Heart right ventricle (tissue), 16 donors: Measurements from ENCODE around the gene PRKN. TPM values are rescaled to one million over a fixed set of nuclear protein-coding genes. Genes with fewer than 3 reads are reported as not detected.
A peak's percentile ranks its signal among the peaks of the same experiment; 100 is the strongest.

Source experiments
- ATAC-seq, 8 donors: fragments of 200-7000 bp; cut with Tn5 transposase; one replicate each; pipeline ENCODE4 v1.9.1; 2020; ENCODE audit warnings: mild to moderate bottlenecking in 8 of 8, moderate library complexity in 8 of 8, moderate number of reproducible peaks in 1 of 8
- DNase-seq, 2 donors: peaks; one replicate each; pipeline ENCODE4 v3.0.0-alpha.2; 2020
- H3K27ac ChIP-seq, 10 donors: fragments of 200-600 bp; sonication (generic) in 2 of 10; one replicate each; pipeline versions ENCODE4 v1.5.0 to v1.8.0; 2020 to 2022; ENCODE audit warnings: mild to moderate bottlenecking in 3 of 10
- H3K27me3 ChIP-seq, 7 donors: fragments of 200-600 bp; one replicate each; pipeline ENCODE4 v1.8.0; 2021 to 2022; ENCODE audit warnings: mild to moderate bottlenecking in 2 of 7
- H3K36me3 ChIP-seq, 9 donors: fragments of 200-600 bp; sonication (generic) in 1 of 9; one replicate each; pipeline versions ENCODE4 v1.5.0 to v1.8.0; 2020 to 2022; ENCODE audit warnings: mild to moderate bottlenecking in 2 of 9
- H3K4me1 ChIP-seq, 9 donors: fragments of 200-600 bp; sonication (generic) in 1 of 9; one replicate each; pipeline versions ENCODE4 v1.5.0 to v1.8.0; 2020 to 2022; ENCODE audit warnings: mild to moderate bottlenecking in 4 of 9
- H3K4me3 ChIP-seq, 10 donors: fragments of 200-600 bp; sonication (generic) in 2 of 10; one replicate each; pipeline versions ENCODE4 v1.5.0 to v1.8.0; 2020 to 2022; ENCODE audit warnings: mild to moderate bottlenecking in 7 of 10, moderate library complexity in 2 of 10
- H3K9me3 ChIP-seq, 11 donors: fragments of 200-600 bp in 10 of 11; sonication (generic) in 2 of 11; one replicate each; pipeline versions ENCODE4 v1.5.0 to v1.8.0; 2013 to 2022; ENCODE audit warnings: mild to moderate bottlenecking in 2 of 11, control low read depth in 1 of 11, moderate library complexity in 1 of 11
- WGBS, 2 donors: extraction: QIAGEN DNeasy Blood & Tissue Kit; methylation state at CpG; one replicate each; pipeline ENCODE4 v1.1.7; 2013; ENCODE audit warnings: inconsistent platforms in 1 of 2; 5-methylcytosine and 5-hydroxymethylcytosine counted together
- intact Hi-C, 10 donors: fragments of 100-400 bp; cut with DNase I; formaldehyde crosslinking; loops; one replicate each; pipeline versions ENCODE4 v1.11.1 to v1.14.2; 2022
- polyA plus RNA-seq, 2 donors: library from polyadenylated mRNA; stranded (reverse); fragments of 200-250 nt; gene quantifications; one replicate each; pipeline ENCODE4 v1.2.3, GENCODE V29; 2013
- total RNA-seq, 10 donors: library from RNA; stranded (reverse); fragmentation: NEBNext Ultra II Directional in 3 of 10; extraction: Animal tissue kit (Norgen Biotek cat#: 25700) in 3 of 10; gene quantifications; one replicate each; pipeline versions ENCODE4 v1.2.1 to v1.2.4, GENCODE V29; 2021 to 2023
- TF ChIP-seq, protein P1 (sequence below), 9 donors: fragments of 200-600 bp; sonication (generic) in 2 of 9; IDR thresholded peaks; one replicate each; pipeline versions ENCODE4 v1.5.0 to v1.8.0; 2021 to 2022; ENCODE audit warnings: antibody characterized with exemption in 9 of 9, mild to moderate bottlenecking in 5 of 9, moderate library complexity in 1 of 9
- donor health status: Arrhythmogenic right ventricular cardiomyopathy.
- donor health status: ischemic (EF 13 %, LVEDD 7.1; RV severe dilation, severe dysfunction).
- donor health status: healthy with polysubstance abuse.
- donor health status: DM: no; HTN: yes; CAD: no.
- donor health status: DM: no; HTN: no; CAD: no.
- donor health status: ischemic (EF 25% LVEDD 6.9; RV normal size, moderate dysfunction).
- donor health status: ischemic (EF 25% LVEDD 5.7; RV mildly dilated, moderate dysfunction).
- donor health status: healthy.
- donor health status: DM: yes; HTN: yes; CAD: no.
- donor health status: Ischemic cardiomyopathy.
- donor health status: ischemic (EF 35%, LVEDD 5.7; RV mildly dilated, moderate dysfunction).
- donor health status: nonischemic (EF 11% LVEDD 7.7; RV severe dilation, severe dysfunction).
- donor health status: DM: yes; HTN: yes; CAD: no.
- donor health status: PGD.
- donor health status: ischemic (EF 29% LVEDD 5.4; RV normal size, mild dysfunction).
- donor health status: nonischemic (EF 23%, LVEDD 6.1; RV moderate dilation, normal function).

Gene PRKN
- total and polyA plus RNA-seq, 12 donors, result 2.3 to 27.7 (median 26.3) TPM

DNA sequence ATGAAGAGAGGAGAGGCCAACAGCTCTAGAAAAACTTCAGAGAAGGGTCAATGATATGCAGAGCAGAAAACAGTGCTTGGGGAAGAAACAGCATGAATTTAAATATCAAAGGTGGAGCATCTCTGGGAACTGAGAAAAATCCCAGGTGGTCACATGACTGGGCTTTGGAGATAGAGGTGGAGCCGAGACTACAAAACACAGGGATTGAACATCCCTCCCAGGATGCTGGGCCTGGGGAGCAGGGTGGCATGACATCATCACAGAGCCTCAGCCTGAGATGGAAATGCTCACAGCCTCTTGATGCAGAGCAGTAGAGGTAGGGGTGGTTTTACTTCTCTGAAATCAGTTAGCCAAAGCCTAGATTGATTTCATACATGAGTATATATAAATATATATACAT lies 529.5 kb downstream of the PRKN start:
- ATAC-seq (no peak), DNase-seq (no peak)
- intact Hi-C loops, result no loop called here
- H3K9me3 ChIP-seq, result no peaks in the 10 kb centered on the region
- H3K4me3 ChIP-seq, result no peak overlapping the region
- 86 to 96% methylated on average over 1 of the region's 1 CpG for WGBS, 2 donors
- no peaks in the 10 kb centered on the region for H3K27me3 ChIP-seq
- no peak overlapping the region for H3K27ac ChIP-seq
- no peaks in the 10 kb centered on the region for H3K36me3 ChIP-seq
- H3K4me1 ChIP-seq, result peaks cover 0 to 31% (median 15%) of the 10 kb centered on the region in 9 donors
- TF ChIP-seq, protein P1, sequence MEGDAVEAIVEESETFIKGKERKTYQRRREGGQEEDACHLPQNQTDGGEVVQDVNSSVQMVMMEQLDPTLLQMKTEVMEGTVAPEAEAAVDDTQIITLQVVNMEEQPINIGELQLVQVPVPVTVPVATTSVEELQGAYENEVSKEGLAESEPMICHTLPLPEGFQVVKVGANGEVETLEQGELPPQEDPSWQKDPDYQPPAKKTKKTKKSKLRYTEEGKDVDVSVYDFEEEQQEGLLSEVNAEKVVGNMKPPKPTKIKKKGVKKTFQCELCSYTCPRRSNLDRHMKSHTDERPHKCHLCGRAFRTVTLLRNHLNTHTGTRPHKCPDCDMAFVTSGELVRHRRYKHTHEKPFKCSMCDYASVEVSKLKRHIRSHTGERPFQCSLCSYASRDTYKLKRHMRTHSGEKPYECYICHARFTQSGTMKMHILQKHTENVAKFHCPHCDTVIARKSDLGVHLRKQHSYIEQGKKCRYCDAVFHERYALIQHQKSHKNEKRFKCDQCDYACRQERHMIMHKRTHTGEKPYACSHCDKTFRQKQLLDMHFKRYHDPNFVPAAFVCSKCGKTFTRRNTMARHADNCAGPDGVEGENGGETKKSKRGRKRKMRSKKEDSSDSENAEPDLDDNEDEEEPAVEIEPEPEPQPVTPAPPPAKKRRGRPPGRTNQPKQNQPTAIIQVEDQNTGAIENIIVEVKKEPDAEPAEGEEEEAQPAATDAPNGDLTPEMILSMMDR (IDR thresholded peaks at IDR 0.05), result no peak

DNA sequence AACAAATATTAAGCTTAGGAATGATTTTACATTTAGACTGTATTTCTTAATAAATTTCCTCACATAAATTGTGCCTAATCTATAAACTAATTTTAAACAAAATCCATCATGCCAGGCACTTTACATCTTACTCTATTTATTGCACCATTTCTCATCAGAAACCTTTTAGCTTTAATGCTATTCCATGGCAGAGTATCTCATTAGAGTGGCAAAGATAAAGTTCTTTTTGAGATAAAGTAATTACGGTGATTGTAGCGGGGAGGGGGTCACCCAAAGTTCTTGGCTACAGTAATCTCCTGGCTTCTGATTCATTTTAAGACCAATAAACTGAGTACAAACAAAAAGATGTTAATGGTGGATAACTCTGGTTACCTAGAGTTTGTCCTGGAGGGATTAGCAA lies 532.1 kb downstream of the PRKN start:
- no peak overlapping the region for H3K4me3 ChIP-seq
- ATAC-seq (no peak), DNase-seq (no peak)
- no peaks in the 10 kb centered on the region for H3K27me3 ChIP-seq
- TF ChIP-seq, protein P1 (IDR thresholded peaks at IDR 0.05), result no peak
- intact Hi-C loops, result no loop called here
- no peaks in the 10 kb centered on the region for H3K9me3 ChIP-seq
- WGBS, 2 donors, result 38 to 60% methylated on average over 2 of the region's 2 CpGs
- no peaks in the 10 kb centered on the region for H3K36me3 ChIP-seq
- peaks cover 0 to 14% (median 0%) of the 10 kb centered on the region in 9 donors for H3K4me1 ChIP-seq
- H3K27ac ChIP-seq, result no peak overlapping the region

DNA sequence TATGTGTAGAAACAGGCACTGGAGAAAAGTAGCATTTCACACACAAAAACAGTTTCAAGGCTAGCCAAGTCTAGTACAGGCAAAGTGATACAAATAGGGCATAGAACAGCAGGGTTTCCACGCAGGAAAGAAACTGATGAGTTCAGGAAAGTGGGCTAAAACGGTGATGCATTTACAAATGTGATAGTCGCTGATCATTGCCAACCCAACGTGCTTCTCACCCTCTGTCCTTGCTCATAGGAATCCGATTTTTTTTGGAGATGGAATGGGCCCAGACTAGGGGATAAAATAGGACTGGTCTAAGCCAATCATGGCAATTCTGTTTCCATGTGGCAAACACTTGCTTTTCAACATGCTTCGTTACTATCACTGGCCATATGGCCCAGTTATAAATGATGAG lies 536.6 kb downstream of the PRKN start:
- Histone ChIP-seq H3K27ac (peak overlapping the region in 2 of 10 donors; percentile 28 to 89), H3K4me3 (no peak overlapping the region), H3K27me3 (no peaks in the 10 kb centered on the region), H3K9me3 (no peaks in the 10 kb centered on the region), H3K36me3 (no peaks in the 10 kb centered on the region), H3K4me1 (peaks cover 0 to 35% (median 0%) of the 10 kb centered on the region in 9 donors)
- TF ChIP-seq, protein P1 (IDR thresholded peaks at IDR 0.05), result no peak
- no peak for DNase-seq
- 82 to 83% methylated on average over 6 of the region's 6 CpGs for WGBS, 2 donors
- ATAC-seq, result no peak
- intact Hi-C loops, result no loop called here

DNA sequence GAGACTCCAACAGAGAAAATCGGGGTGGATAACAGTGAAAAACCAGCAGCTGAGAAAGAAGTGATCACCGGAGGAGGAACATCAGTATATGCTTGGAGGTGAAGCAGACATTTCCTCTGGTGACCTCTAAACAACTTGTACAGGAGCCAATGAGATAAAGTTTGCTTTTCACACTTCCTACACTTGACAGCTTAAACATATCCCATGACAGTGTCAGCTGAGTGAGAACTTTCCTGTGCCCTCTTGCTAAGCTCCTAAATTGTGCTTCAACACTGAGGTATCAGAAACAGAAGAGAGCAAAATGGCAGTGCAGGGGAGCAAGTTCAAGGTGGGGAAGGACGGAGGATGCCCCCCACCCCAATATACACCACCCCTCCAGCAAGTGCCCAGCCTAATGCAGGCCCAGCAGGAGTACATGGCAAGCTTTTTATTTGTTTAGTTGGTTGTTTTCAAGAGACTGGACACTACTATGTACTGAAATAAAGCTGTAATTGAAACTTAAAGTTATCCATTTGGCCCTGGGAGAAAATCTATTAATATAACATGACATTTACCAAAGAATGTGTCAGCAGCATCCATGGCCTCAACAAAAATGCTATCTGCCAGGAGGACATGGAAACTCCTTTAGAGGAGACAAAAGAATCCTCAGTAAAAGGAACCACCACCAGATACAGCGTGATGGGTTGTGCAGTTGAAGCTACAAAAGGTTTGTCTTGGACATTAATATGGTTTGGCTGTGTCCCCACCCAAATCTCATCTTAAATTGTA lies 540.2 kb downstream of the PRKN start:
- intact Hi-C loops, result loop anchor here in 4 of 10 donors (5.0 to 10.0 kb wide), 5 partner anchors 45 to 537 kb away; partner anchors contain the start of genes PACRG (in 2 of the 4) and PRKN (in 2 of the 4)
- TF ChIP-seq, protein P1 (IDR thresholded peaks at IDR 0.05), result no peak

More for the DNA sequence above, 540.2 kb downstream of the PRKN start:
- Histone ChIP-seq H3K36me3 (no peaks in the 10 kb centered on the region), H3K4me1 (peaks cover 0 to 33% (median 4%) of the 10 kb centered on the region in 9 donors), H3K27ac (peak overlapping the region; percentile 45 to 89 (median 80)), H3K27me3 (no peaks in the 10 kb centered on the region), H3K4me3 (no peak overlapping the region), H3K9me3 (no peaks in the 10 kb centered on the region)
- 32 to 41% methylated on average over 4 of the region's 4 CpGs for WGBS, 2 donors
- DNase-seq (peak in 1 of 2 donors; percentile 48), ATAC-seq (peak; percentile 90 to 98 (median 95))
